GM12865 (cell line): Measurements from ENCODE around the gene ROCK2.
"Not testable (repeated sequence)": the region's sequence is repeated elsewhere in the genome, so short reads cannot be mapped to it uniquely, and the experiment has no call there.

Source experiments
- DNase-seq: peaks from one replicate; pipeline ENCODE4 v3.0.0; 2010; ENCODE audit warnings: low read depth
- H3K4me3 ChIP-seq: 2 replicates; pipeline ENCODE4 v1.5.1; 2011; ENCODE audit warnings: mild to moderate bottlenecking, low read depth, low read length, control low read depth
- TF ChIP-seq, protein P1 (sequence below): IDR thresholded peaks from 2 replicates; pipeline ENCODE4 v1.5.1; 2011; ENCODE audit warnings: low read length, control low read depth, low read depth, inconsistent platforms; ENCODE audit not compliant: insufficient read depth; ENCODE audit errors: missing control alignments

ROCK2 gene

DNA sequence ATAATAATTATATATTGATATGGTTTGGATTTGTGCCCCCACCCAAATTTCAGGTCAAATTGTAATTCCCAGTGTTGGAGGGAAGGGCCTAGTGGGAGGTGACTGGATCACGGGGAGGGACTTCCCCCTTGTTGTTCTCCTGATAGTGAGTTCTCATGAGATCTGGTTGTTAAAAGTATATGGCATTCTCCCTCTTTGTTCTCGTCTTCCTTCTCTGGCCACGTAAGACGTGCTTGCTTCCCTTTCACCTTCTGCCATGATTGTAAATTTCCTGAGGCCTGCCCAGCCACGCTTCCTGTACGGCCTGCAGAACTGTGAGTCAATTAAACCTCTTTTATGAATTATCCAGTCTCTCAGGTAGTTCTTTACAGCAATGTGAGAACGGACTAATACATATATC, 88.3 kb downstream of the ROCK2 start:
- TF ChIP-seq, protein P1, sequence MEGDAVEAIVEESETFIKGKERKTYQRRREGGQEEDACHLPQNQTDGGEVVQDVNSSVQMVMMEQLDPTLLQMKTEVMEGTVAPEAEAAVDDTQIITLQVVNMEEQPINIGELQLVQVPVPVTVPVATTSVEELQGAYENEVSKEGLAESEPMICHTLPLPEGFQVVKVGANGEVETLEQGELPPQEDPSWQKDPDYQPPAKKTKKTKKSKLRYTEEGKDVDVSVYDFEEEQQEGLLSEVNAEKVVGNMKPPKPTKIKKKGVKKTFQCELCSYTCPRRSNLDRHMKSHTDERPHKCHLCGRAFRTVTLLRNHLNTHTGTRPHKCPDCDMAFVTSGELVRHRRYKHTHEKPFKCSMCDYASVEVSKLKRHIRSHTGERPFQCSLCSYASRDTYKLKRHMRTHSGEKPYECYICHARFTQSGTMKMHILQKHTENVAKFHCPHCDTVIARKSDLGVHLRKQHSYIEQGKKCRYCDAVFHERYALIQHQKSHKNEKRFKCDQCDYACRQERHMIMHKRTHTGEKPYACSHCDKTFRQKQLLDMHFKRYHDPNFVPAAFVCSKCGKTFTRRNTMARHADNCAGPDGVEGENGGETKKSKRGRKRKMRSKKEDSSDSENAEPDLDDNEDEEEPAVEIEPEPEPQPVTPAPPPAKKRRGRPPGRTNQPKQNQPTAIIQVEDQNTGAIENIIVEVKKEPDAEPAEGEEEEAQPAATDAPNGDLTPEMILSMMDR, result no peak
- DNase-seq, result no peak
- no peak overlapping the region for H3K4me3 ChIP-seq

DNA sequence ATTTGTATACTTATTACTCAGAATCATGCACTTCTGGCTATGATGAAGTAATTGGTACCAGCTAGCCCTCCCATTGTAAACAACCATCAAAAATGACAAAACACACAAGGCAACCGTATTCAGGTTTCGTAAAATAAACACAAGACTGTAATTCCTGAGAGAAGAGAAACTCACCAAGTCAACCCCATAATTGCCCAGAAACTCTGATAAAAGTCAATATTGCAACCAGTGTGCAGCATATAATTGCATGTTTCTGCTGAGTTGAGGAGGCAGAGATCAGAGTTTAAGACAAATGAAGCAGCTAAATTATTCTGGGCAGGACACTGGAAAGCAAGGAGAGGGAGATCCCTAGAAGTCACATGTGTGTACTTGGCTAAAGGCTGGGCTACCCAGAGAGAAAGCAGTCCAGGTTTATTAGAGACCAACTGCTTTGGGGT, 90.3 kb downstream of the ROCK2 start:
- TF ChIP-seq, protein P1, result no peak
- no peak overlapping the region for H3K4me3 ChIP-seq
- DNase-seq, result no peak

DNA sequence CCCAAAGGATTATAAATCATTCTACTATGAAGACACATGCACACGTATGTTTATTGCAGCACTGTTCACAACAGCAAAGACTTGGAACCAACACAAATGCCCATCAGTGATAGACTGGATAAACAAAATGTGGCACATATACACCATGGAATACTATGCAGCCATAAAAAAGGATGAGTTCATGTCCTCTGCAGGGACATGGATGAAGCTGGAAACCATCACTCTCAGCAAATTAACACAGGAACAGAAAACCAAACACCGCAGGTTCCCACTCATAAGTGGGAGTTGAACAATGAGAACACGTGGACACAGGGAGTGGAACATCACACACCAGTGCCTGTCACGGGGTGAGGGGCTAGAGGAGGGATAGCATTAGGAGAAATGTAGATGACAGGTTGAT, 92.0 kb downstream of the ROCK2 start:
- H3K4me3 ChIP-seq, DNase-seq: not testable (repeated sequence)

DNA sequence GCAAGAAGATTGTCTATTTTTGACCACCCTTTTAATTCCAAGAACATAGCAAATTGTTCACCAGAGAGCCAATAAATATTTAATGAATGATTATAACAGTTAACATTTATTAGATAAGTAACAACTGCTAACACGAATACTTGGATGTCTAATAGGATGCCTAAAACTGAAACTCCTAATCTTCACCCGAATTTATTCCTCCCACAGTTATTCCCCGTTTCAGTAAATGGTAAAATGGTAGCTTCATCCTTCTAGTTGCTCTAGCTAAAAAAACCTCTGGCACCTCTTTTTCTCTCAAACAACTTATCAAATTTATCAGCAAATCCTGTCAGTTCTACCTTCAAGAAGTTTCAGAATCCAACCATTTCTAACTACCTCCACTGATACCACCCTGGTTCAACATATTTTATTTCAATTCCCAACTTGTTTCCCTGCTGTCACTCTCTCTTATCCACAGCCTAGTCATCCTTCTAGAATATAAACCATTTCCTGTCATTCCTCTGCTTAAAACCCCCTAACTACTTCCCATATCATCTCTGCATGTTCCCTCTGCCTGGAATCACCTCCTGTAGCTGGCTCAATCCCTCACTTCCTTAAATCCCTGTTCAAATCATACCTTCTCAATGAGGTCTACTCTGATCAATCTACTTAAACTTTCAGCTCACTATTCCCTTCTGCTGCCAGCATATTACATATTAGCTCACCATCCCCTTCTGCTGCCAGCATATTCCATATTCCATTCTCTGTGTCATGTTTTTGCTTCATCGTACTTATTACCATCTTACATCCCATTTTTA, 93.8 kb downstream of the ROCK2 start:
- TF ChIP-seq, protein P1, result no peak
- DNase-seq, result no peak

DNA sequence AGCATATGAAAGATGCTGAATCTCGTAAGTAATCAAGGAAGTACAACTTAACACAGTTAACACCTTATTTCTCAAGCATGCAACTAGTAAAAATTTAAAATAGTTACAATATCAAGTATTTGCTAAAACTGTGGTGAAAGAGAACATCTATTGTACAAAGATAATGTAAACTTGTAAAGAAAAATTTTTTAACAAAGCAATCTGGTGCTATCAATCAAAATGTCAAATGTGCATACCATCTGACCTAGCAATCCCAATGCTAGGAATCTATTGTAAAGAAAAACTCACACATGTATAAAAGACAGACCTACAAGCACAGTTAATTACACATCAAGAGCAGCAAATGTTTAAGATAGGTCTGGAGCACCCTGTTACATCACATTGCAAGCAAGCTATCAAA, 99.1 kb downstream of the ROCK2 start:
- H3K4me3 ChIP-seq, result no peak overlapping the region
- no peak for DNase-seq
- TF ChIP-seq, protein P1, result no peak

More for the DNA sequence above, 93.8 kb downstream of the ROCK2 start:
- no peak overlapping the region for H3K4me3 ChIP-seq

DNA sequence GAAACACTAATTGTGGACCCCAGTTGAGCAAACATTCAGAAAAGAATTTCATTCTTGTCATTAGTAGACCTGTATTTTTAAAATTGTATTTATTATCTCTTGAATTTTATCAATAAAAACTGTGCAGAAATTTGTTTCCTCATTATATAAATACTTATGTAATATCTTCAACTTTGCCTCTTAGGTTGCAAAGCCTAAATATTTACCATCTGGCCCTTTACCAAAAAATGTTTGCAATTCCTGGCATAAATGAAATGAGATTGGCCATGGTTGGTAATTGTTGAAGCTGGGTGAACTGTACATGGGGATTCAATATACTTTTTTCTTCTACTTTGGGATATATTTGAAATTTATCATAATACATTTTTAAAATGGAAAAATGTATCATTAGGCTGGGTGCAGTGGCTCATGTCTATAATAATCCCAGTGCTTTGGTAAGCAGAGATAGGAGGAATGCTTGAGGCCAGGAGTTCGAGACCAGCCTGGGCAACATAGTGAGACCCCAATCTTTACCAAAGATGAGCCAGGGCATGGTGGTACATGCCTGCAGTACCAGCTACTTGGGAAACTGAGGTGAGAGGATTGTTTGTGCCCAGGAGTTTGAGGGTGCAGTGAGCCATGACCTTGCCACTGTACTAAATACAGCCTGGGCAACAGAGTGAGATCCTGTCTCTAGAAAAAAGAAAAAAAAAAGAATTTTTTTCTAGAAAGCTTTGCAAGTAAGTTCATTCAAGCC, 100.2 kb downstream of the ROCK2 start:
- no peak overlapping the region for H3K4me3 ChIP-seq
- DNase-seq, result no peak
- TF ChIP-seq, protein P1, result no peak

DNA sequence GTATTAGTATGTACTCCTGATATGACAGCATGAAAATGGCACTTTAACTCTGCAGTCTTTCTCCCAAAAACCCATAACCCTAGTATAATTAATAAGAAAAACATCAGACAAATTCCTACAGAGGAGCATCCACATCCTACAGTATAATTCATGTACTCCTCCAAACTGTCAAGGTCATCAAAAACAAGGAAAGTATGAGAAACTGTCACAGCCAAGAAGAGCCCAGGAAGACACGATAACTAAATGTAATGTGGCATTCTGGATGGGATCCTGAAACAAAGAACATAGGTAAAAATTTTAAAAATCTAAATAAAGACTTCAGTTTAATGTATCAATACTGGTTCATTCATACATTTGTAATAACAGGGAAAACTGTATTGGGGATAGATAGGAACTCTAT, 100.9 kb downstream of the ROCK2 start:
- H3K4me3 ChIP-seq, result no peak overlapping the region
- DNase-seq, result no peak
- TF ChIP-seq, protein P1, result no peak
